Epithelial cell of esophagus (primary cell): ENCODE data around the gene INTS2.
"Not testable (repeated sequence)": the region's sequence is repeated elsewhere in the genome, so short reads cannot be mapped to it uniquely, and the experiment has no call there.

Experiments
- DNase-seq: peaks from one replicate; pipeline ENCODE4 v3.0.0; 2010; ENCODE audit warnings: low read depth
- H3K4me3 ChIP-seq: 2 replicates; pipeline ENCODE4 v1.5.1; 2011; ENCODE audit warnings: mild to moderate bottlenecking, low read length, control low read depth
- TF ChIP-seq, protein P1 (sequence below): IDR thresholded peaks from 2 replicates; pipeline ENCODE4 v1.5.1; 2011; ENCODE audit warnings: low read depth, mild to moderate bottlenecking, low read length, control low read depth, inconsistent platforms; ENCODE audit not compliant: insufficient read depth; ENCODE audit errors: missing control alignments

Gene INTS2

DNA sequence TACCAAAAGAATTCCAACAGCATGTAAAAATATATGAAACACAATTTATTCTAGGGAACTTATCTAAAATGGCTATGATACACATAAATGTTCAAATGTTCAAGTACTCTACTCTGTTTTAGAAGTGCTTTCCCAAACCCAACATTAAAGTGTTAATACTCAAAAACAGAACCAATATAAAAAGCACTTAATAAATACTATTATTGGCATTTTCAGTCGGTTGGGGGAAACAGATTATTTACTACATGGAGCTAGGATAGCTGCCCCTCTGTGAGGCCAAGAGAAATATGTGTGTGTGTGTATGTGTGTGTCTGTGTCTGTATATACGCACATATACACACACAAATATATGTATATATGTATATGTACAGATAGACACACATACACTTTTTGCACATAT lies 32.4 kb downstream of the INTS2 start:
- DNase-seq, result no peak
- H3K4me3 ChIP-seq, result no peak overlapping the region
- TF ChIP-seq, protein P1, sequence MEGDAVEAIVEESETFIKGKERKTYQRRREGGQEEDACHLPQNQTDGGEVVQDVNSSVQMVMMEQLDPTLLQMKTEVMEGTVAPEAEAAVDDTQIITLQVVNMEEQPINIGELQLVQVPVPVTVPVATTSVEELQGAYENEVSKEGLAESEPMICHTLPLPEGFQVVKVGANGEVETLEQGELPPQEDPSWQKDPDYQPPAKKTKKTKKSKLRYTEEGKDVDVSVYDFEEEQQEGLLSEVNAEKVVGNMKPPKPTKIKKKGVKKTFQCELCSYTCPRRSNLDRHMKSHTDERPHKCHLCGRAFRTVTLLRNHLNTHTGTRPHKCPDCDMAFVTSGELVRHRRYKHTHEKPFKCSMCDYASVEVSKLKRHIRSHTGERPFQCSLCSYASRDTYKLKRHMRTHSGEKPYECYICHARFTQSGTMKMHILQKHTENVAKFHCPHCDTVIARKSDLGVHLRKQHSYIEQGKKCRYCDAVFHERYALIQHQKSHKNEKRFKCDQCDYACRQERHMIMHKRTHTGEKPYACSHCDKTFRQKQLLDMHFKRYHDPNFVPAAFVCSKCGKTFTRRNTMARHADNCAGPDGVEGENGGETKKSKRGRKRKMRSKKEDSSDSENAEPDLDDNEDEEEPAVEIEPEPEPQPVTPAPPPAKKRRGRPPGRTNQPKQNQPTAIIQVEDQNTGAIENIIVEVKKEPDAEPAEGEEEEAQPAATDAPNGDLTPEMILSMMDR, result no peak

DNA sequence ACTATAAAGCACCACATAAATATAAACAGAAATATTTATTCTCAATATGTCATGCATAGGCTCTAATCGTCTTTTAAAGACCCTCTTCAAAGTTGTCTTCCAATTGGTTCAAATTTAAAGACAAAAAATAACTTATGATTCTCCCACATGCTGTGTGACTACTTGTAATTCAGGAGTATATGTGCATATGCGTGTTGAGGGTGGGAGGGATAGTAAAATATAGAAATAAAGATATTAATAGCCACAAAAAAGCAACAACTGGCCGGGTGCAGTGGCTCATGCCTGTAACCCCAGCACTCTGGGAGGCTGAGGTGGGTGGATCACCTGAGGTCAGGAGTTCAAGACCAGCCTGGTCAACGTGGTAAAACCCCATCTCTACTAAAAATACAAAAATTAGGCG lies 33.5 kb downstream of the INTS2 start:
- DNase-seq, H3K4me3 ChIP-seq: not testable (repeated sequence)

DNA sequence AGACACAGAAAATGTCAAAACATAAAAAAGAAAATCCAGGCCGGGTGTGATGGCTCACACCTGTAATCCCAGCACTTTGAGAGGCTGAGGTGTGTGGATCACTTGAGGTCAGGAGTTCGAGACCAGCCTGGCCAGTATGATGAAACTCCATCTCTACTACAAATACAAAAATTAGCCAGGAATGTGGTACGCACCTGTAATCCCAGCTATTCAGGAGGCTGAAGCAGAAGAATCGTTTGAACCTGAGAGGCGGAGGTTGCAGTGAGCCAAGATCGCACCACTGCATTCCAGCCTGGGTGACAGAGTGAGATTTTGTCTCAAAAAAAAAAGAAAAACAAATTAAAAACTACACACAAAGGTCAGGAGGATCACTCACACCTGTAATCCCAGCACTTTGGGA lies 40.0 kb downstream of the INTS2 start:
- not testable (repeated sequence) for H3K4me3 ChIP-seq, DNase-seq

DNA sequence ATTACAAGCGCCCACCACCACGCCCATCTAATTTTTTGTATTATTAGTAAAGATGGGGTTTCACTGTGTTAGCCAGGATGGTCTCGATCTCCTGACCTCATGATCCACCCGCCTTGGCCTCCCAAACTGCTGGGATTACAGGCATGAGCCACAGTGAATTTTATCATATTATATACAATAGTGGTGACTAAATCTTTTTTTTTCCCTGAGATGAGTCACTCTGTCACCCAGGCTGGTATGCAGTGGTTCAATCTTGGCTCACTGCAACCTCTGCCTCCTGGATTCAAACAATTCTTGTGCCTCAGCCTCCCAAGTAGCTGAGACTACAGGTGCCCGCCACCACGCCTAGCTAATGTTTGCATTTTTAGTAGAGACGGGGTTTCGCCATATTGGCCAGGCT lies 41.9 kb downstream of the INTS2 start:
- H3K4me3 ChIP-seq, result not testable (repeated sequence)
- DNase-seq, result peak; percentile 58

DNA sequence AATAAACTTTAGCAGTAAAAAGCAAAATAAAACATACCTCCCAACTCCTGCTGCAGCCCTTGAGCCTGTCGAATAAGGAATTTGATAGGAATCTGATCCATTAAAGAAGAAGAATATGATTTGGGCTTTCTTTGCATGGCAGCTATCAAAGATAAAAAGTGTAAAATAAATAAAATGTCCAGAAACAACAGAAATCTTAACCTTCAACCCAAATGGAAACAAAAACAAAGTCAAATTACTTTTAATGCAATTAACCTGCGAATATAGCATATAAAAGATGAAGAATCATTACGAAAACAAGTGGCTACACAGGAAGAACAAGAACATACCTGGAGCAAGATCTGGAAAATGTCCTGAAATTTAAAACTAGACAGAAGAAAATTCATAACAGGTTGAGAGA lies 42.9 kb downstream of the INTS2 start:
- no peak overlapping the region for H3K4me3 ChIP-seq
- TF ChIP-seq, protein P1, result no peak
- DNase-seq, result no peak

DNA sequence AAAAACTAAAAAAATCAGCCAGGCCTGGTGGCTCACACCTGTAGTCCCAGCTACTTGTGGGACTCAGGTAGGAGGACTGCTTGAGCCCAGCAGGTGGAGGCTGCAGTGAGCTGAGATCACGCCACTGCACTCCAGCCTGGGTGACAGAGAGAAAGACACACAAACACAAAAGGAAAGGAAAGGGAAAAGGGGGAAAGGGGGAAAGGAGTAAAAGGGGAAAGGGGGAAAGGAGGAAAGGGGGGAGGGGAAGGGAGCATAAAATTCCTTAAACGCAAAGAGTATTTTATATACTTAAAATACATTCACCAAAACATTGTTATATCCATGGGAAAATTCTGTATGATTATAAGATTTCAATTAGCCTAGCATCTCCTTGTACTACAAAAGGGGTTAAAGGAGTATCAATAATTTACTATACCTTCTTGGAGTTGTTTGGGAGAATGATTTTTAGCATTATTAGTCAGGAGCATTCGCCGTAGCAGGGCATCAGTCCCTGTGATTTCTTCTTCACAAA lies 47.1 kb downstream of the INTS2 start:
- no peak for DNase-seq
- TF ChIP-seq, protein P1, result no peak
- H3K4me3 ChIP-seq, result no peak overlapping the region

DNA sequence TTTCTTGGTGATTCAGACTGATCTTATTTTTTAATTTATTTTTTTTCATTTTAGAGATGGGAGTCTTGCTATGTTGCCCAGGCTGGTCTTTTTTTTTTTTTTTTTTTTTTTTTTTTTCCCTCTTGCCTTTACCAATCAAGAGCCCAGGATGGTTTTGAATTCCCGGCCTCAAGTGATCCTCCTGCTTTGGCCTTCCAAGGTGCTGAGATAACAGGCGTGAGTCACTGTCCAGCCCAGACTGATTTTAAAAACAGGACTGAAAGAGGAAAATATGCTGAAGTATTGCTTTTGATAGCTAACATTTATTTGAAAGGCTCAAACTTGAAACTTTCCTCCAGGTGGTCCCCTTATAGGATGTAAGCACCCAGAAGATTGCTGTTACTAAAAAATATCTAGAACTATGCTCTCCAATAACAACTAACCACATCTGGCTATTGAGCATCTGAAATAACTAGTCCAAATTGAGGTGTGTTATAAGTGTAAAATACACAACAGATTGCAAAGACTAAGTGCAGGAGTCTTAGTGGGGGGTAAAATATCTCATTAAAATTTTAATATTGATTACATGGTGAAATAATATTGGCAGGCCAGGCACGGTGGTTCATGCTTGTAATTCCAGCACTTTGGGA lies 48.7 kb downstream of the INTS2 start:
- TF ChIP-seq, protein P1, result no peak
- H3K4me3 ChIP-seq, result no peak overlapping the region
- no peak for DNase-seq

DNA sequence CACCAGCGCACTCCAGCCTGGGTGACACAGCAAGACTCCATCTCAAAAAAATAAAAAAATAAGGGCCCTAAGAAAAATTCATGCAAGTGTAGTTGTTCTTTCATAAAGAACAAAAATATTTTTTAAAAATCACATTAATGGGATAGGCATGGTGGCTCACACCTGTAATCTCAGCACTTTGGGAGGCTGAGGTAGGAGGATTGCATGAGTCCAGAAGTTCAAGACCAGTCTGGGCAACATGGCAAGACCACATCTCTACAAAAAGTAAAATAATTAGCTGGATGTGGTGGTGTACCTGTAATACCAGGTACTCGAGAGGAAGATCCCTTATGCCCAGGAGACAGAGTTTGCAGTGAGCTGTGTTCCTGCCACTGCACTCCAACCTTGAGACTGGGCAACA lies 49.3 kb downstream of the INTS2 start:
- TF ChIP-seq, protein P1, result no peak
- no peak for DNase-seq
- H3K4me3 ChIP-seq, result no peak overlapping the region

DNA sequence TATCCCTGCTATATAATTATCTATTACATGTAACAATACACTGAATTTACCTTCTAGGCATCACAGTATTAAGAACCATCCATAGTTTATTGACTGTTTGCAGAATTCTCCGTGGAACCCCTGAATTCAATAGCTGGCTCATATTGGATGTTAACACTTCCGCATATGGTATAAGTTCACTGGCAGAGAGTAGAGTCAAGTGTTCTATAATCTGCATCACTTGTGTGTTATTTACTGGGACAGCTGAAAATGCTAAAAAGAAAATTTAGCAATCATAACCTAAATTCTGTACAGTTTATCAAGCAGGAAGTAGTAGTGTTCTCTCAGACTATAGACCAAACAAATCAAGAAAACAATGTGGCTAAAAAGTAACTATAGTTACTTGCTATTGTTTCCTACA lies 49.9 kb downstream of the INTS2 start:
- TF ChIP-seq, protein P1, result no peak
- H3K4me3 ChIP-seq, result no peak overlapping the region
- no peak for DNase-seq
